OCI-LY1 (cell line): ENCODE measurements around the gene GUK1.

Source experiments
- H2AFZ ChIP-seq: fragments of 200-600 bp; sonication (generic), shearing (Covaris generic); 2 replicates; pipeline ENCODE4 v1.6.0; 2014; ENCODE audit warnings: antibody characterized with exemption, mild to moderate bottlenecking, low read length
- H3F3A ChIP-seq: fragments of 200-600 bp; sonication (generic), shearing (Covaris generic); 2 replicates; pipeline ENCODE4 v1.6.0; 2014; ENCODE audit warnings: mild to moderate bottlenecking, antibody characterized with exemption, low read length, moderate library complexity; ENCODE audit not compliant: insufficient read depth
- H3K27ac ChIP-seq: fragments of 200-600 bp; sonication (generic); 2 replicates; pipeline ENCODE4 v1.5.1; 2014; ENCODE audit warnings: low read length, mixed run types, mild to moderate bottlenecking, low read depth; ENCODE audit not compliant: poor library complexity, severe bottlenecking
- H3K27me3 ChIP-seq: fragments of 200-600 bp; sonication (generic); 2 replicates; pipeline ENCODE4 v1.6.0; 2014; ENCODE audit warnings: antibody characterized with exemption, mild to moderate bottlenecking, low read length, moderate library complexity; ENCODE audit not compliant: insufficient read depth
- H3K36me3 ChIP-seq: fragments of 200-600 bp; sonication (generic); 2 replicates; pipeline ENCODE4 v1.6.1; 2014; ENCODE audit warnings: mild to moderate bottlenecking, antibody characterized with exemption, low read length, moderate library complexity, mixed read lengths; ENCODE audit not compliant: insufficient read depth
- H3K4me1 ChIP-seq: fragments of 200-600 bp; sonication (generic); 2 replicates; pipeline ENCODE4 v1.5.1; 2014; ENCODE audit warnings: mild to moderate bottlenecking, low read length, moderate library complexity; ENCODE audit not compliant: insufficient read depth, severe bottlenecking
- H3K4me2 ChIP-seq: fragments of 200-600 bp; sonication (generic), shearing (Covaris generic); 2 replicates; pipeline ENCODE4 v1.6.1; 2014; ENCODE audit warnings: low read length
- H3K4me3 ChIP-seq: fragments of 200-600 bp; sonication (generic); 2 replicates; pipeline ENCODE4 v1.5.1; 2014; ENCODE audit warnings: low read length, low read depth, mild to moderate bottlenecking, mixed read lengths; ENCODE audit not compliant: poor library complexity, severe bottlenecking
- H3K79me2 ChIP-seq: fragments of 200-600 bp; shearing (Covaris generic); 2 replicates; pipeline ENCODE4 v1.6.1; 2016; ENCODE audit warnings: mixed run types, low read length, mixed read lengths; ENCODE audit not compliant: insufficient read depth
- H3K9ac ChIP-seq: fragments of 200-600 bp; sonication (generic), shearing (Covaris generic); 2 replicates; pipeline ENCODE4 v1.6.1; 2014; ENCODE audit warnings: mild to moderate bottlenecking, low read length, mixed read lengths
- H3K9me2 ChIP-seq: fragments of 200-600 bp; sonication (generic), shearing (Covaris generic); 2 replicates; pipeline ENCODE4 v1.6.1; 2014; ENCODE audit warnings: low read depth, mild to moderate bottlenecking, low read length, mixed read lengths
- H3K9me3 ChIP-seq: fragments of 200-600 bp; shearing (Covaris generic); 2 replicates; pipeline ENCODE4 v1.6.1; 2014; ENCODE audit warnings: low read length, mixed read lengths
- H4K20me1 ChIP-seq: fragments of 200-600 bp; sonication (generic), shearing (Covaris generic); 2 replicates; pipeline ENCODE4 v1.6.0; 2016; ENCODE audit warnings: mild to moderate bottlenecking, low read length; ENCODE audit not compliant: insufficient read depth
- EZH2 ChIP-seq: fragments of 200-600 bp; sonication (generic), shearing (Covaris generic); IDR thresholded peaks from 2 replicates; pipeline ENCODE4 v1.8.0; 2017; ENCODE audit warnings: borderline replicate concordance, mixed run types, mild to moderate bottlenecking, antibody characterized with exemption, low read length, moderate library complexity, mixed read lengths
- TF ChIP-seq, protein P1 (sequence below): fragments of 200-600 bp; sonication (generic), shearing (Covaris generic); IDR thresholded peaks from 2 replicates; pipeline ENCODE4 v1.5.1; 2017; ENCODE audit warnings: mild to moderate bottlenecking, antibody characterized with exemption, low read length, moderate library complexity, mixed read lengths

The GUK1 gene

DNA sequence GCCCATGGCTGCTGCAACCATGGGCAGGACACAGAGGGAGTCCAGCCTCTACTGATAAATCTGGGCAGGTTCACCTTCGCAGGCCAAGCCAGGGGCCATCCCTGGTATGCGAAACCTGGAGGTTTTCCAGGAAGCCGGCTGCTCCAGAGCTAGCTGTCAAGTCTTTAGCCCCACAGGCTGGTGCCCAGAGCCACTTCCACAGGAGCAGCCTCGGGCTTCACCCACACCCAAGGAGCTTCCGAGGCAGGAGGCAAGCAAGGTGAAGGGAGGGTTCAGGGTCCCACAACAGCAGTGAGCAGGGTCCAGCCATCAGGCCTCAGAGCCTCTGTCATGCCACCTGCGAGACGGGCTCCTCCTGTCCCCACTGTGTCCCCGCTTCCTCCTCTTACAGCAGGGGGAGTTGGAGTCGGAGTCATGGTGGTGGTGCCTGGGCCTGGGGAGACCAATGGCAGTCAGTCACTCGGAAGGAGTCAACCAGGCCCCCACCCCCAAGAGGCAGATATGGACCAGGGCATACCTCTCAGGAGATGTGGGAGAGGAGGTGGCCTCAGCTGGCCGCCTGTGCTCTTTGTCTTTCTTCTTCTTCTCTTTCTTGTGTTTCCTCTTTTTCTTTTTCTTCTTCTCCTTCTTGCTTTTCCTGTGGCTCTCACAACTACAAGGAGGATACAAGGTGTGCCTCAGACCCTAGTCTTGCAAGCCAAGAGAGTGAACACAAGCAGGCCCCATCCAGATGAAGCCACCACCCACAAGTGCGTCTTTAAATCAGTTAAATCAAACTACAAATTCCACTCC is 39.1 kb upstream of the GUK1 start:
- Histone ChIP-seq H3K4me3 (peak overlapping the region; percentile 96), H3F3A (peaks cover 9% of the 10 kb centered on the region), H3K4me1 (peaks cover 23% of the 10 kb centered on the region), H3K79me2 (peaks cover 9% of the 10 kb centered on the region), H4K20me1 (no peaks in the 10 kb centered on the region), H3K9me3 (no peaks in the 10 kb centered on the region), H3K4me2 (peak overlapping the region; percentile 78), H3K27me3 (no peaks in the 10 kb centered on the region), H3K9ac (peak overlapping the region; percentile 89; the same call in 1 of the 2 replicates), H2AFZ (no peak overlapping the region), H3K27ac (peak overlapping the region; percentile 64), H3K36me3 (peaks cover 67% of the 10 kb centered on the region), H3K9me2 (no peaks in the 10 kb centered on the region)
- no peak for TF ChIP-seq EZH2
- TF ChIP-seq, protein P1, sequence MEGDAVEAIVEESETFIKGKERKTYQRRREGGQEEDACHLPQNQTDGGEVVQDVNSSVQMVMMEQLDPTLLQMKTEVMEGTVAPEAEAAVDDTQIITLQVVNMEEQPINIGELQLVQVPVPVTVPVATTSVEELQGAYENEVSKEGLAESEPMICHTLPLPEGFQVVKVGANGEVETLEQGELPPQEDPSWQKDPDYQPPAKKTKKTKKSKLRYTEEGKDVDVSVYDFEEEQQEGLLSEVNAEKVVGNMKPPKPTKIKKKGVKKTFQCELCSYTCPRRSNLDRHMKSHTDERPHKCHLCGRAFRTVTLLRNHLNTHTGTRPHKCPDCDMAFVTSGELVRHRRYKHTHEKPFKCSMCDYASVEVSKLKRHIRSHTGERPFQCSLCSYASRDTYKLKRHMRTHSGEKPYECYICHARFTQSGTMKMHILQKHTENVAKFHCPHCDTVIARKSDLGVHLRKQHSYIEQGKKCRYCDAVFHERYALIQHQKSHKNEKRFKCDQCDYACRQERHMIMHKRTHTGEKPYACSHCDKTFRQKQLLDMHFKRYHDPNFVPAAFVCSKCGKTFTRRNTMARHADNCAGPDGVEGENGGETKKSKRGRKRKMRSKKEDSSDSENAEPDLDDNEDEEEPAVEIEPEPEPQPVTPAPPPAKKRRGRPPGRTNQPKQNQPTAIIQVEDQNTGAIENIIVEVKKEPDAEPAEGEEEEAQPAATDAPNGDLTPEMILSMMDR, result no peak

DNA sequence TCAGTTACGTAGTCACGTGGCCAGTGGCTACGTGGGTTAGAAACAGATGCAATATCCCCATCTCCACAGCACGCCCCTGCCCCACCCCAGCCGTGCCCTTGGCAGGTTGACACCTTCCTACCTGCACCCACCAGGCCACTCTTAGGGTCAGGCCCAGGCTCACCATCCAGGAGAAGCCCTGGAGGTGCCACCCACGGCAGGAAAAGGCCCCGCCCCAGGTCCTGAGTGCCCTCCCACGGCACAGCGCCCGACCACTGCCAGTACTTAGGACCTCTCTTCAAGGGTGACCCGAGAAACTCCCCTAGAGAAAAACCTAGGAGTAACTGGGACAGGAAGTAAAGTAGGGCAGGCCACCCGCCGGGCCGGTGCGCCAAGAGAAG is 38.5 kb upstream of the GUK1 start:
- peak overlapping the region; percentile 78 for H3K4me2 ChIP-seq
- peak overlapping the region; percentile 64 for H3K27ac ChIP-seq
- H3K27me3 ChIP-seq, result no peaks in the 10 kb centered on the region
- peaks cover 23% of the 10 kb centered on the region for H3K4me1 ChIP-seq
- no peak for TF ChIP-seq EZH2
- TF ChIP-seq, protein P1, result no peak
- H3K9me3 ChIP-seq, result no peaks in the 10 kb centered on the region
- no peaks in the 10 kb centered on the region for H4K20me1 ChIP-seq
- peak overlapping the region; percentile 96 for H3K4me3 ChIP-seq
- H2AFZ ChIP-seq, result no peak overlapping the region
- peak overlapping the region; percentile 89 for H3K9ac ChIP-seq
- H3K9me2 ChIP-seq, result no peaks in the 10 kb centered on the region
- peaks cover 66% of the 10 kb centered on the region for H3K36me3 ChIP-seq
- H3K79me2 ChIP-seq, result 0 out of 2 replicates have a peak, but pooled peaks cover 3% of the 10 kb centered on the region
- peaks cover 9% of the 10 kb centered on the region for H3F3A ChIP-seq

GRCh38 chr1:228101994-228102790 is 37.9 kb upstream of the GUK1 start:
- Histone ChIP-seq H4K20me1 (no peaks in the 10 kb centered on the region), H3K36me3 (peaks cover 66% of the 10 kb centered on the region), H3K4me3 (peak overlapping the region; percentile 96), H3K9me2 (no peaks in the 10 kb centered on the region), H3F3A (peaks cover 9% of the 10 kb centered on the region), H3K4me2 (peak overlapping the region; percentile 78), H3K79me2 (no peaks in the 10 kb centered on the region), H3K4me1 (peaks cover 23% of the 10 kb centered on the region), H3K9ac (peak overlapping the region; percentile 89), H3K27me3 (no peaks in the 10 kb centered on the region), H3K9me3 (no peaks in the 10 kb centered on the region), H2AFZ (no peak overlapping the region), H3K27ac (peak overlapping the region; percentile 64)
- no peak for TF ChIP-seq EZH2
- TF ChIP-seq, protein P1, result peak; percentile 29
